ENCODE results near the gene PBOV1.

Gene PBOV1

DNA sequence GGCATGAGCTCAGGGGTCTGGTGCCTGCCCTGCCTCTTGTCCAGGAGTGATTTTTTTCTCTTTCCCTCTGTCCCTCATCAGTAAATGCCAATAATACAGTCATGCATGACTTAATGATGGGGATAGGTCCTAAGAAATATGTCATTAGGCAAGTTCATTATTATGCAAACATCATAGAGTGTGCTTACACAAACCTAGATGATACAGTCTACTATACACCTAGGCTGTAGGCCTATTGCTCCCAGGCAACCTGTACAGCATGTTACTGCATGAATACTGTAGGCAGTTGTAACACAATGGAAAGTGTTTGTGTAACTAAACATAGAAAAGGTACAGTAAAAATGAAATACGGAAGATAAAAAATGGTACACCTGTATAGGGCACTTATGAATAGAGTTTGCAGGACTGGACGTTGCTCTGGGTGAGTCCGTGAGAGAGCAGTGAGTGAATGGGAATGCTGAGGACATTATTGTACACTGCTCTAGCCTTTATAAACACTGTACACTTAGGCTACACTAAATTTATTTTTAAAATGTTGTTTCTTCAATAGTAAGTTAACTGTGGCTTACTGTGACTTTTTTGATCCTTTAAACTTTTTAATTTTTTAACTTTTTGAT, 22.1 kb downstream of the PBOV1 start:
- no peak for DNase-seq (ENCODE audit: low spot score)
- TF ChIP-seq, protein P1, sequence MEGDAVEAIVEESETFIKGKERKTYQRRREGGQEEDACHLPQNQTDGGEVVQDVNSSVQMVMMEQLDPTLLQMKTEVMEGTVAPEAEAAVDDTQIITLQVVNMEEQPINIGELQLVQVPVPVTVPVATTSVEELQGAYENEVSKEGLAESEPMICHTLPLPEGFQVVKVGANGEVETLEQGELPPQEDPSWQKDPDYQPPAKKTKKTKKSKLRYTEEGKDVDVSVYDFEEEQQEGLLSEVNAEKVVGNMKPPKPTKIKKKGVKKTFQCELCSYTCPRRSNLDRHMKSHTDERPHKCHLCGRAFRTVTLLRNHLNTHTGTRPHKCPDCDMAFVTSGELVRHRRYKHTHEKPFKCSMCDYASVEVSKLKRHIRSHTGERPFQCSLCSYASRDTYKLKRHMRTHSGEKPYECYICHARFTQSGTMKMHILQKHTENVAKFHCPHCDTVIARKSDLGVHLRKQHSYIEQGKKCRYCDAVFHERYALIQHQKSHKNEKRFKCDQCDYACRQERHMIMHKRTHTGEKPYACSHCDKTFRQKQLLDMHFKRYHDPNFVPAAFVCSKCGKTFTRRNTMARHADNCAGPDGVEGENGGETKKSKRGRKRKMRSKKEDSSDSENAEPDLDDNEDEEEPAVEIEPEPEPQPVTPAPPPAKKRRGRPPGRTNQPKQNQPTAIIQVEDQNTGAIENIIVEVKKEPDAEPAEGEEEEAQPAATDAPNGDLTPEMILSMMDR (IDR thresholded peaks at IDR 0.05; ENCODE audit: extremely low read depth, missing control alignments) = no peak

DNA sequence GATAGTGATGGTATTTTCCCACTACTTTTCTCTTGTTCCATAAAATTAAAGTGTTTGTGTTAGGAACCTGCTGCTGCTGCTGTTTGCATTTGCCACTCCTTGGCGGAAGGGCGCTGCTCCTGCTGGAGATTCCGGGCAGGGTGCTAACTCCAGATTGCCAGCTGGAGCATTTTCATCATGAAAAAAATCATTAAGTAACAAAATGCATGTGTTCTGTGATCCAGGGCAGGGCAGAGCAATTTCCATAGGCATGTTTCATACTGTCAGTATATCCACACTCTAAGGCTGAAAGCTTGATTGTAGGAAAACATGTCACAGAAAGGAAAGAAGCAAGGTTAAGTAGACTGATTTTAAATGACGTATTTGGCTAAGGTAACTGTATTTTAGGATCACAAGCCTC, 24.0 kb downstream of the PBOV1 start:
- DNase-seq (ENCODE audit: low spot score) = no peak
- TF ChIP-seq, protein P1 (IDR thresholded peaks at IDR 0.05; ENCODE audit: extremely low read depth, missing control alignments) = no peak

DNA sequence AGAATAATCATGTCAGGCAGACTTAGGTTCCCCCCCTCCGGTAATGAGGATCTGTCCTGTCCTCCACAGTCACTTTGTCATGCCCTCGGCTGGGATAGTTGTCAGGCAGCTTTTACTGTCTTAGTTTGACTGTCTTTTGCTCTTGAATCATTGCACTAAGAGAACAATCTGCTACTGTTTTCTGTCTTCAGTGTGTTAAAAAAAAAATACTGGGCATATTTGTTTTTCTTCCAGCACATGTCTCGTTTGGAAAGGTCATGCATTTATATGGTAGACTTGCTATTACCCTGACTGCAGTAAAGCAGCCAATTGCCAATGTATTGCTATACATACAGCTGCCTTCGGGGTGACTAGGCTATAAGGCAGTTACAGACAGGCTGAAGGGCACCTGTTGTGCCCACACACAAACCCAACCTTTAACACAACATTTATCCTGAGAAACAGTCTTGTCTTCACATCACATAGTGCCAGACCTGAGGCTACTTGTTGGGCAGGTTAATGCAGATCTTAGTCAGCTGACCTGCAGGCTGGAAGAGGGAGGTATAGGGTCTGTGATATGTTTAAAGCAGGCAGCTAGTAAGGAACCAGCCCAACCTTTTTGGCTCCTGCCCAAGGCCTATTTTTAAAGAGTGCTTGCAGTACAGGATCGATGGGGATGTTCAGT, 29.9 kb downstream of the PBOV1 start:
- TF ChIP-seq, protein P1 (IDR thresholded peaks at IDR 0.05; ENCODE audit: extremely low read depth, missing control alignments) = no peak
- DNase-seq (ENCODE audit: low spot score) = no peak

DNA sequence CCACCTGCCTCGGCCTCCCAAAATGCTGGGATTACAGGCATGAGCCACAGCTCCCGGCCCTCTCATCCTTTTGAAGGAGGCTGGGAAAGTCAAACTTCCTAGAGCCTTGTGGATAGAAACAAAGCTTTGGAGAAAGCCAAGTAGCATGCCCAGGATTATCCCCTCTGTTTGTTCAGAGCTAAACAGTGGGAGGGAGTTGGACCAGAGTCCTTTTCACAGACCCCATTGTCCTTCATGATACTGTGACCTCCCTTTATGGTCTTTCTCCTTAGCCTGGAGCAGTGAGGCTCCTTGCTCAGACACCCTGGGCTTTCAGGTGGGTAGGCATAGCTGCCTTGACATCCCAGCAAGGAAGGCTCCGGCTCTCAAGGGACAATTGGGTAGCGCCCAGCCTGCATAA, 31.1 kb downstream of the PBOV1 start:
- no peak for DNase-seq (ENCODE audit: low spot score)
- TF ChIP-seq, protein P1 (IDR thresholded peaks at IDR 0.05; ENCODE audit: extremely low read depth, missing control alignments) = no peak

DNA sequence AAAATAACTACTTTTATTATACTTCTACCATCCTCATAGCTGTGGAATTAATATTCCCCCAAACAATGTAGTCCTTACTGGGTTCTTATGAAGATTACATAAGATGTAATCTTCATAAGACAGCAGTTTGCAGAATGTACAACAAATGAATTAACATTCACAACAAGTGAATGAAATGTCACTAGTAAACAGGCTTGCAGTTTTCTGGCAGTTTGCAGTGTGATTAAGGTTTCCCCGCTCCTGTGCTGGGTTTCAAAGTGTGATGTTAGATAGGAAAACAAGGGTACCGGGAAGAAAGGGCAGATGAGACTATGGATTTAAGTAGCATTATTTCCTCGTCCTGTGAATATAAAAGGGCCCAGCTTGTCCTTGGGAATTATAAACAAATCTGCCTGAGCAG, 34.1 kb downstream of the PBOV1 start:
- TF ChIP-seq, protein P1 (IDR thresholded peaks at IDR 0.05; ENCODE audit: extremely low read depth, missing control alignments) = no peak

DNA sequence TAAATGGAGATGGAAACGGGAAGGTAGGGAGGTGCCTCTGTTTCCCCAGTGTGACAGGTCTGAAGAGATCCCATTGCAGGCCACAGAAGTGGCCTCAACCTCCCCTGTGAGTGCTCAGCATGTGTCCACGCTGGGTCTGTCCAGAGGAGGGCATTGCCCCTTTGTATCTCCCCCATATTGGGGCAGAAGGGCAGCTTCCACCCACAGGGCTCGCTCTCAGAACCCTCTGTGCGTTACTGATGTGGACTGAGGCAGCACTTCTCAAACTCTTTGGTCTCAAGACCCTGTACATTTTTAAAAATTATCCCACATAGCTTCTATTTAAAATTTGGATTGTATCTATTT, 34.5 kb downstream of the PBOV1 start:
- DNase-seq (ENCODE audit: low spot score) = no peak
- TF ChIP-seq, protein P1 (IDR thresholded peaks at IDR 0.05; ENCODE audit: extremely low read depth, missing control alignments) = no peak

More for the DNA sequence above, 34.1 kb downstream of the PBOV1 start:
- no peak for DNase-seq (ENCODE audit: low spot score)

DNA sequence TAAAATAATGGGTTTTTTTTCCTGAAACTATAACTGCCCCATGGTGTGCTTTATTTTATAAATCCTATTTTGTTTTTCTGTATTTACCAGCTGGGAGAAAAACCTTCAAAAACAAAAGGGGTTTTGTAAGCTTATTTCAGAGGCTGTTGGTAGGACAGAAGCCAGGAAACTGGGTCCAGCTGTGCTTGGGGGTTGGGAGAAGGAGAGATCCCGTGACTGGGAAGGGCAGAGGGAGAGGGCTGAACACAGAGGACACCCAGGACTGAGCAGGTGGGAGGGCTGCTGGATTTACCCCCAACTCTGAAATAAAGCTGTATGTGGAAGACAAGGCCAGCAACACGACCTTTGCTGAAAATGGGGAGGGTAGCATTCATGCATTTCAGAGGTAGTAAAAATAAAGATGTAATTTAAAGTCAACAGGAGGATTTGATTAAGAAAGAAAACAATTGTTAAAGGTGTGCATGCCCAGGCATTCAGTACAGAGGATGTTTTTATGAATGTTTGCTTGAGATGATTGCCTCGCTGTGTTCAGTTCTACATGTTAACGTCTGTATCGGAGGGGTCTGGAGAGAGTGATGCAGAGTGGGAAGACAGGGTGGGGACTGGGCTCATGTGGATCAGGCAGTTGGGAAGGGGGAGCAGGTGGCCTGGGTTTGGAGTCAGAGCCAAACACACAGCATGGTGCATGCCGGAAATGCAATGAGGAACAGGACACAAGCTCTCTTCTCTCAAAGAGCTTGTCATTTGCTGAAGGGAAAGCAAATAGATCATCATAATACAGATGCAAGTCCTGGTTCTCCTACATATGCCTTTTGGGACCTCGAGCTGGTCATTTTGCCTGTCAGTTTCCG, 35.1 kb downstream of the PBOV1 start:
- DNase-seq (ENCODE audit: low spot score) = no peak
- TF ChIP-seq, protein P1 (IDR thresholded peaks at IDR 0.05; ENCODE audit: extremely low read depth, missing control alignments) = no peak
